ENCODE measurements around the gene TADA3.

Gene TADA3

DNA sequence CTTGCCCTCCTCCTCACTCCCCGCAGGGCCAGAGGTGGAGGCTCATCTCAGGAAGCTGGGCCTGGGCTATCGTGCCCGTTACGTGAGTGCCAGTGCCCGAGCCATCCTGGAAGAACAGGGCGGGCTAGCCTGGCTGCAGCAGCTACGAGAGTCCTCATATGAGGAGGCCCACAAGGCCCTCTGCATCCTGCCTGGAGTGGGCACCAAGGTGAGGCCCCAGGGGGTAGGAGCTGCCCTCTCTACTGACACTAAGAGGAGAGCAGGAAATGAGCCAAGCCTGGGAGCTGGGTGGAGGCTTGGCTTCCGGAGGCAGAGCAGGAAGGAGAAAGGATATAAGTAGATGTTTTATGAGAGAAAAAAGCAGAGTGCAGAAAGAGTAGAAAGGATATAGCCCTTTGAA lies 37.6 kb downstream of the TADA3 start:
- no peak for DNase-seq

DNA sequence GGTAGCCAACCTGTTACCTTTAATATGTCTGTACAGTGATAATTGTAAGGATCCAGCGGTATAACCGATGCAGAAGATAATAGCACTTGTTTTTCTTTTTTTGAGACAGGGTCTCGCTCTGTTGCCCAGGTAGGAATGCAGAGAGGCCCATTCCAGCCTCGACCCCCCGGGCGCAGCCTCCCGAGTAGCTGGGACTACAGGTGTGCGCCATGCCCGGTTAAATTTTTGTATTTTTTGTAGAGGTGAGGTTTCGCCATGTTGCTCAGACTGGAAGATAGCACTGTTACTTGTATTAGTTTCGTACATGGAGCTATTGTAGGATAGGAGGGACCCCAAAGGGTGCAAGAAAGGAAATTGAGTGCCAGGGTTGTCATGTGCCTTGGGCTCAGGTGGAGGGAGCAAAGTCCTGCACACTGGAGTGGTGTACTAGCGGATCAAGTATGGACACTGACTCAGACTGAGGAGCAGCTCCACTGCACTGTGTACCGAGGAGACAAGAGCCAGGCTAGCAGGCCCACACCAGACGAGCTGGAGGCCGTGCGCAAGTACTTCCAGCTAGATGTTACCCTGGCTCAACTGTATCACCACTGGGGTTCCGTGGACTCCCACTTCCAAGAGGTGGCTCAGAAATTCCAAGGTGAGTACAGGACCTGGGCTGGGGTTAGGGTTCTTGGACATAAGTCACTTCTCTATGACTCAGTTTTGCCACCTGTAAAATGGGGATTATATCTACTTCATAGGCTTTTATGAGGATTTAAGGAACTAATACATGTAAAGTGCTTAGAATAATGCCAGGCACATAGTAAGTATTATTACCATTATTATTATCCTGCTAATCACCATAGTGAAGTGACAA lies 41.5 kb downstream of the TADA3 start:
- peak; percentile 41 for DNase-seq

DNA sequence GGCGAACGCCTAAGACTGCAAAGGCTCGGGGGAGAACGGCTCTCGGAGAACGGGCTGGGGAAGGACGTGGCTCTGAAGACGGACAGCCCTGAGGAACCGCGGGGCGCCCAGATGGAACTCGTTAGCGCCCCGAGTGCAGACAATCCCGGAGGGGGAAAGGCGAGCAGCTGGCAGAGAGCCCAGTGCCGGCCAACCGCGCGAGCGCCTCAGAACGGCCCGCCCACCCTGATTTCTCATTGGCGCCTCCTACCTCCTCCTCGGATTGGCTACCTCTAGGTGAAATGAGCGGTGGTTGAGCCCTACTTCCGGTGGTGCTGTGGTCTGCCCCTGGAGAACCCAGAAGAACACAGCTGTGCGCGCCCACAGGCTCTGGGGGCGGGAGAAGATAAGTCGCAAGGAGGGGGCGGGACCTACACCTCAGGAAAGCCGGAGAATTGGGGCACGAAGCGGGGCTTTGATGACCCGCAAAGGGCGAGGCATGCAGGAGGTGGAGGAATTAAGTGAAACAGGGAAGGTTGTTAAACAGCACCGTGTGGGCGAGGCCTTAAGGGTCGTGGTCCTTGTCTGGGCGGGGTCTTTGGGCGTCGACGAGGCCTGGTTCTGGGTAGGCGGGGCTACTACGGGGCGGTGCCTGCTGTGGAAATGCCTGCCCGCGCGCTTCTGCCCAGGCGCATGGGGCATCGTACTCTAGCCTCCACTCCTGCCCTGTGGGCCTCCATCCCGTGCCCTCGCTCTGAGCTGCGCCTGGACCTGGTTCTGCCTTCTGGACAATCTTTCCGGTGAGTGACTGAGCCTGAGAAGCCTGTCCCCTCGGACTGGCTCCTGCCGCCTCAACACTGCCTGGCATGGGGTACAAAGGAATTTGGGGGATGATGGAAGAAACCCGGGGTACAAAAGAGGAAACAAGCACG lies 42.4 kb downstream of the TADA3 start, which contains the start of gene OGG1:
Gene OGG1, plus strand, starts transcription at position 308 of the 911 bp plus-strand sequence. Its CDS starts 335 bp downstream, at position 643.
- DNase-seq = peak; percentile 100

DNA sequence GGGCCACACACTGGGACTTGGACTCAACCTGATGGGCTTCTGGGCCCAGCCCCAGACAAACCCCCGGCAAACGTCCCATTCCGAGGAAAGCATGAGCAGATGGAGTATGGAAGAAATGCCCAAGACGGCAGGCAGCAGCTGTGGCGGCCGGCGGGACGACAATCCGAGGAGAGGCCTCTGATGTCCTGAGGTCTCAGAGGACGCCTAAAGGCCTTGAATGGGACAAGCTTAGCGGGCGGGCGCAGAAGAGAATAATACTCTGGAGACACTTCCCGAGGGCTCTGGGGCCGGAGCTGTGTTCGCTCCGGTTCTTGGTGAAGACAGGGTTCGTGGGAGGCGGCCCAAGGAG lies 43.0 kb downstream of the TADA3 start:
- DNase-seq = no peak

DNA sequence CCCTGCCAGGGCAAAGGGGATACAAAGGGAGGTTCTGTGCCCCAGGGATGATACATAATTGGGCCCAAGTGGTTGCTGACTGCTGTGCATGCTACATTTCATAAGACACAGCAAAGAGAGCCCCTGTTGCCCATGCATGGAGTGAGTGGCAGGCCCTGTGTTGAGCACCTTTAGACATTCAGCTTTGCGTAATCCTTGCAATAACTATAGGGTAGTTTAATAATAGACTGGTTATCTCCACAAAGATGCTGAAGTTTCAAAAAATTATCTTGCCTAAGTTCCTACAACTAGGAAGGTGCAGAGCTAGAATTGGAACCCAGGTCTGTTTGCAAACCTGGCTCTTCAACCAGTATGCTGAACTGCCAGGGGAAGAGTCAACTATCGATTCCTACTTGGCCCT lies 44.2 kb downstream of the TADA3 start:
- DNase-seq = no peak

DNA sequence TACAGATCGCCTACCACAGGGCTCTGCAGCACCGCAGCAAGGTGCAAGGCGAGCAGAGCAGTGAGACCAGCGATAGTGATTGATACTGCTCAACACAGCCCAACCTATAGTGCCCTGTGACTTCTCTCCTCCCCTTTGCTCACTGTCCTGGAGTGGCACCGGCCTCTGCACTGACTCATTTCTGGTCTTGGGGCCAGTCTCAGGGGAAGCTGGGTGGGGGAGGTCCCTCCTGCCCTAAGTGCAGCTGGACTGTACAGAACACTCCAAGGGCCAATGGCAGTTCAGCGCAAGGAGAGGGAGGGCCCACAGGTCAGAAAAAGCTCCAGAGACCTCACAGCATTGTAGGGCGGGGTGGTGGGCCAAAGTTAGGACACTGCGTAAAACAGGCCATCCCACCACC lies 45.0 kb downstream of the TADA3 start:
- DNase-seq = no peak

DNA sequence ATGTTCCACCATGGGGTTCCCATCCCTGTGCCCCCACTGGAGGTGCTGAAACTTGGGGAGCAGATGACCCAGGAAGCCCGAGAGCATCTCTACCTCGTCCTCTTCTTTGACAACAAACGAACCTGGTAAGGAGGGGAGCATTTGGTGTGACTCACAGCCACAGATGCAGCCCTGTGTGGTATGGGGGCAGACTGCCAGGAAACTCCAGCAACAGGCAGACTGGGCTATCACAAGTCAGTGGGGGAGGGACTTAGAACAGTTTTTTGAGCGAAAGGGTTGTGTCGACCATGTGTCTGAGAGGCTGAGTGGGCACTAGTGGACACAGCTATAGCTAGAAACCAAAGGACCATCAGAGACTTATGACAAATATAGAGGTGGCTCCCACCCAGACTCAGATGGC lies 45.9 kb downstream of the TADA3 start:
- no peak for DNase-seq

DNA sequence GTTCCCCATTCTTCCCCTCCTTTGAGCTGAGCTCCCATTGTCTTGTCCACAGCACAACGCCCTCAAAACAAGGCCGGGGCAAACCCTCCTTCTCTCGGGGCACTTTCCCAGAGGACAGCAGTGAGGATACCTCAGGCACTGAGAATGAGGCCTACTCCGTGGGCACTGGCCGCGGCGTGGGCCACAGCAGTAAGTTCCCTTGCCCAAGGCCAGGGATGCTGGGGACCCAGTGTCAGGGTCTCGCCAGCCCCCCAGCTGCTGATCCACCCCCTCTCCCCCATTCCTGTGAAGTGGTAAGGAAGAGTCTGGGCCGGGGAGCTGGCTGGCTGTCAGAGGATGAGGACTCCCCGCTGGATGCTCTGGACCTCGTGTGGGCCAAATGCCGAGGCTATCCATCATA lies 46.8 kb downstream of the TADA3 start:
- DNase-seq = no peak

DNA sequence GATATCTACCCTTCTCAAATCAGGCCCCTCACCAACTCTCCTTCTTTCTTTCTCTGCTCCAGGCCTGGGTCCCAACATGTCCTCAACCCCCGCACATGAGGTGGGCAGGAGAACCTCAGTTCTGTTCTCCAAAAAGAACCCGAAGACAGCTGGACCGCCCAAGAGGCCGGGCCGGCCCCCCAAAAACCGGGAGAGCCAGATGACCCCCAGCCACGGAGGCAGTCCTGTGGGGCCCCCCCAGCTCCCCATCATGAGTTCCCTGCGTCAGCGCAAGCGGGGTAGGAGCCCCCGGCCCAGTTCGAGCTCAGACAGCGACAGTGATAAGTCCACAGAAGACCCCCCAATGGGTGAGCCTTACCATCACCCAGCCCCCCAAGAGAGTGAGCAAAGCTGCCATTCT lies 48.1 kb downstream of the TADA3 start:
- no peak for DNase-seq

DNA sequence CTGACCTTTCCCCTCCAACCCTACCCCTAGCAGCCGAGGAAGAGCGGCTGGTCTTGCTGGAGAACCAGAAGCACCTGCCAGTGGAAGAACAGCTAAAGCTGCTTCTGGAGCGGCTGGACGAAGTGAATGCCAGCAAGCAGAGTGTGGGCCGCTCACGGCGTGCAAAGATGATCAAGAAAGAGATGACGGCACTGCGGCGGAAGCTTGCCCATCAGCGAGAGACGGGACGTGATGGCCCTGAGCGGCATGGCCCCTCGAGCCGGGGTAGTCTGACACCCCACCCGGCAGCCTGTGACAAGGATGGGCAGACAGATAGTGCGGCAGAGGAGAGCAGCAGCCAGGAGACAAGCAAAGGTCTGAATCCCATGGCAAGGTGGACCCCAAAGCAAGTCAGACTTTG lies 48.7 kb downstream of the TADA3 start:
- no peak for DNase-seq

DNA sequence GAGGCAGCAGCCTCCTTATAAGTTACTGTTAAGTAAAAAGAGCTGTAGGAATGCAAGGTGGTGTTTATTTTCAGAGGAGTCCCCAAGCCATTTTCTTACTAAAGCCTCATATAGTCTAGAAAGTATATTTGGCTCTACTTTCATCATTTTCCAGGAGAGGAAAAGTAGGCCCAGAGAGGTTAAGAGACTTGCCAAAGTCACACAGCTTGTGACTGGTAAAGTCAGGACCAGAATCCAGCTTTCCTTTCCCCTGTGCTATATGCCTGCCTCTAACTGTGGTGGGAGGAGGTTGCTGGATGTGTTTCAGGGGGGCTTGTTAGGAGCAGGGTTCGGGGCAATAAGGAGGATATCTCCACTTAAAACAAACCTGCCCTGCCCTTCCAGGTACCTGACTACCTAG lies 49.7 kb downstream of the TADA3 start:
- no peak for DNase-seq

DNA sequence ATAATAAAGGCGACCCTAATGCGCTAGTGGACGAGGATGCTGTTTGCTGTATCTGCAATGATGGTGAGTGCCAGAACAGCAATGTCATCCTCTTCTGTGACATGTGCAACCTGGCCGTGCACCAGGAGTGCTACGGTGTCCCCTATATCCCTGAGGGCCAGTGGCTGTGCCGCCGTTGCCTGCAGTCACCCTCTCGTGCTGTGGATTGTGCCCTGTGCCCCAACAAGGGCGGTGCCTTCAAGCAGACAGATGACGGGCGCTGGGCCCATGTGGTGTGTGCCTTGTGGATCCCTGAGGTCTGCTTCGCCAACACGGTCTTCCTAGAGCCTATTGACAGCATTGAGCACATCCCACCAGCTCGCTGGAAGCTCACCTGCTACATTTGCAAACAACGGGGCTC lies 53.1 kb downstream of the TADA3 start:
- no peak for DNase-seq

DNA sequence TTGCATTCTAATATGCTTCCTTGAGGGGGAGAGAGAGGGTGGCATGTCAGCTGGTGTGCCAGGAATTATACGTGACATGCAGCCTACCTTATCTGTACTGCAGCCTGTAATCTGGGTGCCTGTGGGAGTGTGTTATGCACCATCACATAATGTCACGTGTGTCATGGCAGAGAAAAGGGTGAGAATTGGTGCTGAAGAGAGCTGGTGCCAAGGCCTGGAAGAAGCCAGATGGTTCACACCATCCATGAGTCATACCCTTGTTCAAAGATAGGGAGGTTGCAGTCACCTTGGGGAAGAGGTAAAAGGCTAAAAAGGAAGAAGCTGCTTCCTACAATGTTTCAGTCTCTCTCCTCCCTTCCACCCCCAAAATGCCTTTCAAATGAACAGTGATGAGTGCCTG lies 55.4 kb downstream of the TADA3 start:
- DNase-seq = no peak

DNA sequence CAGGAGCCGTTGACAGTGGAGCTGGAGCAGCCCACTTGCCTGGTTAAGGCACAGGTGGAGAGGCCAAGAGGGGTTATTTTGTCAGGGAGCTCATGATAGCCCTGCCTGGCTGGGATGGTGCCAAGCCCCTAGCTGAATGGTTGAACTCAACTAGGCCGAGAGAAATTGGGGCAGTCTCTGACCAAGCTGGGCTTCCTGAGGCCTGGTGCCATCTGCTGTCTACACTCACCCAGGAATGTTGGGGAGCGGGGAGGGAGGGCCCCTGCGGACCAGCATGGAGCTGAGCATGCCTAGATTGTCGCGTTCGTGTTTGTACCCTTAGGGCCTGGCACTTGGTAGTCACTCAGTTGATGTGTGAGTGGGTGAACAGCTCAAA lies 59.5 kb downstream of the TADA3 start:
- DNase-seq = no peak

DNA sequence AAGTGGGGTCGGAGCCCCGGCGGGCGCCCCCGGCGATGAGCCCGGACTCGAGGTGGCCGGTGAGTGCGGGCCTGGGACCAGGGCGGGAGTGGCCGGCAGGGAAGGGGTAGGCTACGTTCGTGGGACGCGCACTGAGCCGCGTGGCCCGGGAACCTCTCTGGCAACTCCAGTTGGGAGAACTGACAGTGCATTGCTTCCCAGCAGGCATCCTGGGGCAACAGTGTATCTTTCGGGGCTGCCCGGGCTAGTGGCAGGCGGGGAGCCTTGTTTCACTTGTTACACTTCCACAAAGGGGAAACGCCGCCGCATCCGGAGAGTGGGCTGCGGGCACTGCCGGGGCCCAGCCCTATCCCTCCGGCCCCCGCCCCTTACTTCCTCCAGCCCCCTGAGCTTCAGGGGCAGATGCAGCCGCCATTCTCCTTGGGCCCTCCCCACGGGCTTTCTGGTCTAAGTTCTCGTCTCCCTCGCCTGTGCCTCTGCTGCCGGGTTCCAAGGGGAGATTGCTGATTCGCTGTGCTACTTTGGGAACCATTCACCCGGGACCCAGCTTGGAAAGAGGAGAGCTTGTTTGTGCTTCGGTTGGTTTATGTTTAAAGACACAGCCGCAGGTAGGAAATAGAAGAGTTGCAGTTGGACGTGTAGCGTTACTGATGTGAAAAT lies 60.1 kb downstream of the TADA3 start:
- DNase-seq = peak; percentile 45

DNA sequence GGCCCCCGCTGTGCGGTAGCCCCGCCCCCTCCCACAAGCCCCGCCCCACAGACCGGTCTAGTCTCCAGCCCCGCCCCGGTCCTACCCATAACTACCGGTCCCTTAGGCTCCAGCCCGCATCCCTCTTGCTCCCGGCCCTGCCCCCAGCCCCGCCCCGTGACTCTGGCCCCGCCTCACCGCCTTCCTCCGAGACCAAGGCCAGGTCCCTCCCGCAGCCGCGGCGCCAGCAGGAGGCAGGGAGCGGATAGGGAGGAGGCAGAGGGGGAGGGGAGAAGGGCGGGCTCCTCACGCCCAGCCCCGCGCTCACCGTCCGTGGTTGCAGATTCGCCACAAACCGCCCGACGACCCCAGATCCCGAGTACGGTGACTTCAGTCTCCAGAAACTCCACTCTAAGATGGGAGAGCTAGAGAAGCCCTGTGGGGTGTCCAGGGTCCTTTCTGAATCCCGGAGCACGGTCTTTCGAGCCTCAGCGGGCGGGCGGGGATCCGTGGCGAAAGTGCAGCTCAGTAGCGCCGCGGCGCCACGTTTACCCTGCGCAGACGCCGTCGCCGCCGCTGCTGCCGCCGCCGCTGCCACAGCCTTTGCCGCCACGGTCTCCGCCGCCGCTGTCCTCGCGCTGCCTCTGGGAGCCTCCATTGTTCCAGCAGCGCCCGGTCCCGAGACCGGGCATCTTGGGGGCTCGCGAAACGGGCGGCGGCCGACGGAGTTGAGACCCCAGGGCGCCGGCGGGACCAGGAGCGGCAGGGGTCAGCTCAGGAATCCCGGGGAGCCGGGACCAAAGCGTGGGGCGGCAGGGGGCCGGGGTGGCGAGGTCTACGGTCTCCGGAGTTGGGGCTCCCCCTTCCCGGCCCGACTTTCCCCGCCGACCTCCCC lies 60.8 kb downstream of the TADA3 start, which contains the start of gene BRPF1:
Gene BRPF1, plus strand, starts transcription at position 530 of the 874 bp plus-strand sequence. CDS start 2,406 bp downstream, outside the sequence.
- DNase-seq = peak; percentile 100

DNA sequence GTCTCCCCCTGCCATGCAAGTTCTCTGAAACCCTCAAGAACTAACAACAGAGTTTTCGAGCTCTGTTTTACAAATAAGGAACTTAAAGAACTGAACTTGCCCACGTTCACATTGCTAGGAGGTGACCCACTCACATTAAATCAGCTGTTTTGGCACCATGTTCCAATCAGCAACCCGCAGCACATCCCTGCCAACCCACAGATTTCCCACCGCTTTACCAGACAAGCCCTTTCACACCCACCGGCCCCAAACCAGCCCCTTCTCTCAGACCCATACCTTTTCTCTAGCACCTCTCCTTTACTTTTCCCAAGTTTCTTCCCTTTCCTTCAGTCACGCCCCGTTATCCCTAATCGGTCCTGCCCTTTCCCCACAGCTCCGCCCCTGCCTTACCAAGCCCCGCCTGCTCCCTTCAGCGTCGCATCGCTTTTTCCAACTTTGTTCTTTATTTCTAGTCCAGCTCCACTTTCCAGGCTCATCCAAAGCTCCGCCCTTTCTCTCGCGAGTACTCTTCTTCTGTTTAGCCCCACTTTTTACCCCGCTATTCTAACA lies 61.5 kb downstream of the TADA3 start:
- DNase-seq = no peak
